Caki2 (cell line): ENCODE measurements around the gene EHMT2. TPM values are rescaled to one million over a fixed set of nuclear protein-coding genes. Genes with fewer than 3 reads are reported as not detected.

Experiments
- DNase-seq: peaks from one replicate; pipeline ENCODE4 v3.0.0-alpha.2; 2015; ENCODE audit warnings: low read depth
- in situ Hi-C: cut with HindIII; loops from 2 replicates; pipeline ENCODE4 v1.10.0; 2016; ENCODE audit warnings: low sequenced_read_pairs, low pct_unique_long_range_greater_than_20kb, mixed read lengths
- total RNA-seq: library from RNA; depleted of rRNA; stranded (reverse); fragments of >200 nt; shearing (Covaris generic); gene quantifications from 2 replicates; pipeline ENCODE4 v1.2.3, GENCODE V29; 2014; ENCODE audit warnings: low replicate concordance; rRNA removed

The EHMT2 gene
- total RNA-seq, 1 experiment from 2014 or later = 79.0 TPM

GRCh38 chr6:31831350-31832215 lies 65.9 kb downstream of the EHMT2 start:
- DNase-seq = no peak
- in situ Hi-C loops = no loop called here

GRCh38 chr6:31830886-31831335 lies 66.6 kb downstream of the EHMT2 start:
- DNase-seq = no peak
- in situ Hi-C loops = no loop called here

Other genes starting within 250 kb of the EHMT2 start
- 286 and 338 TPM in 2 replicates for gene BAG6, start 245.0 kb downstream of the EHMT2 start, total RNA-seq
- 9.2 TPM in 1 of 2 replicates, not detected in the other for gene APOM, start 241.8 kb downstream of the EHMT2 start, total RNA-seq
- gene C6orf47, start 236.9 kb downstream of the EHMT2 start, total RNA-seq = 12.4 and 21.5 TPM in 2 replicates
- 35.2 and 52.4 TPM in 2 replicates for gene GPANK1, start 232.7 kb downstream of the EHMT2 start, total RNA-seq
- 66.9 and 104 TPM in 2 replicates for gene CSNK2B, start 231.6 kb downstream of the EHMT2 start, total RNA-seq
- not detected in 2 replicates for gene LY6G5B, start 227.7 kb downstream of the EHMT2 start, total RNA-seq
- gene LY6G5C, start 216.6 kb downstream of the EHMT2 start, total RNA-seq = 0.30 TPM in 1 of 2 replicates, not detected in the other
- gene ABHD16A, start 194.4 kb downstream of the EHMT2 start, total RNA-seq = 46.9 and 75.6 TPM in 2 replicates
- gene LY6G6F, start 190.8 kb downstream of the EHMT2 start, total RNA-seq = not detected in 2 replicates
- gene LY6G6D, start 182.3 kb downstream of the EHMT2 start, total RNA-seq = not detected in 2 replicates
- not detected in 2 replicates for gene LY6G6C, start 176.0 kb downstream of the EHMT2 start, total RNA-seq
- gene MPIG6B, start 174.3 kb downstream of the EHMT2 start, total RNA-seq = not detected in 2 replicates
- gene DDAH2, start 168.4 kb downstream of the EHMT2 start, total RNA-seq = 214 and 216 TPM in 2 replicates
- gene CLIC1, start 161.2 kb downstream of the EHMT2 start, total RNA-seq = 1,335 and 1,598 TPM in 2 replicates
- 20.2 and 54.7 TPM in 2 replicates for gene MSH5, start 157.7 kb downstream of the EHMT2 start, total RNA-seq
- 6.2 TPM in 1 of 2 replicates, not detected in the other for gene SAPCD1, start 135.0 kb downstream of the EHMT2 start, total RNA-seq
- 5.5 and 6.1 TPM in 2 replicates for gene VWA7, start 120.4 kb downstream of the EHMT2 start, total RNA-seq
- 122 and 144 TPM in 2 replicates for gene VARS1, start 101.9 kb downstream of the EHMT2 start, total RNA-seq
- gene LSM2, start 90.7 kb downstream of the EHMT2 start, total RNA-seq = 75.6 and 85.5 TPM in 2 replicates
- 0.61 and 2.0 TPM in 2 replicates for gene HSPA1L, start 82.4 kb downstream of the EHMT2 start, total RNA-seq
- gene HSPA1A, start 82.2 kb downstream of the EHMT2 start, total RNA-seq = 316 and 350 TPM in 2 replicates
- gene HSPA1B, start 70.0 kb downstream of the EHMT2 start, total RNA-seq = 441 and 449 TPM in 2 replicates
- 73.1 and 105 TPM in 2 replicates for gene NEU1, start 34.9 kb downstream of the EHMT2 start, total RNA-seq
- 0.54 TPM in 1 of 2 replicates, not detected in the other for gene SLC44A4, start 18.7 kb downstream of the EHMT2 start, total RNA-seq
- gene ZBTB12, start 4.4 kb upstream of the EHMT2 start, total RNA-seq = 5.5 and 9.3 TPM in 2 replicates
- gene C2, start 30.0 kb upstream of the EHMT2 start, total RNA-seq = 3.2 and 7.7 TPM in 2 replicates
- gene CFB, start 48.4 kb upstream of the EHMT2 start, total RNA-seq = 2.6 and 4.7 TPM in 2 replicates
- 293 and 348 TPM in 2 replicates for gene NELFE, start 61.3 kb upstream of the EHMT2 start, total RNA-seq
- gene SKIC2, start 61.5 kb upstream of the EHMT2 start, total RNA-seq = 29.2 and 49.6 TPM in 2 replicates
- 30.5 and 52.6 TPM in 2 replicates for gene DXO, start 74.4 kb upstream of the EHMT2 start, total RNA-seq
- gene C4A, start 84.4 kb upstream of the EHMT2 start, total RNA-seq = 0.30 TPM in 1 of 2 replicates, not detected in the other
- gene C4B, start 117.1 kb upstream of the EHMT2 start, total RNA-seq = not detected in 2 replicates
- not detected in 2 replicates for gene CYP21A2, start 140.7 kb upstream of the EHMT2 start, total RNA-seq
- 0.90 and 1.4 TPM in 2 replicates for gene TNXB, start 211.6 kb upstream of the EHMT2 start, total RNA-seq
- gene ATF6B, start 230.5 kb upstream of the EHMT2 start, total RNA-seq = 9.2 and 9.7 TPM in 2 replicates
- 19.5 and 22.7 TPM in 2 replicates for gene FKBPL, start 232.6 kb upstream of the EHMT2 start, total RNA-seq